Measurements from ENCODE around the gene UBE3C.

DNA sequence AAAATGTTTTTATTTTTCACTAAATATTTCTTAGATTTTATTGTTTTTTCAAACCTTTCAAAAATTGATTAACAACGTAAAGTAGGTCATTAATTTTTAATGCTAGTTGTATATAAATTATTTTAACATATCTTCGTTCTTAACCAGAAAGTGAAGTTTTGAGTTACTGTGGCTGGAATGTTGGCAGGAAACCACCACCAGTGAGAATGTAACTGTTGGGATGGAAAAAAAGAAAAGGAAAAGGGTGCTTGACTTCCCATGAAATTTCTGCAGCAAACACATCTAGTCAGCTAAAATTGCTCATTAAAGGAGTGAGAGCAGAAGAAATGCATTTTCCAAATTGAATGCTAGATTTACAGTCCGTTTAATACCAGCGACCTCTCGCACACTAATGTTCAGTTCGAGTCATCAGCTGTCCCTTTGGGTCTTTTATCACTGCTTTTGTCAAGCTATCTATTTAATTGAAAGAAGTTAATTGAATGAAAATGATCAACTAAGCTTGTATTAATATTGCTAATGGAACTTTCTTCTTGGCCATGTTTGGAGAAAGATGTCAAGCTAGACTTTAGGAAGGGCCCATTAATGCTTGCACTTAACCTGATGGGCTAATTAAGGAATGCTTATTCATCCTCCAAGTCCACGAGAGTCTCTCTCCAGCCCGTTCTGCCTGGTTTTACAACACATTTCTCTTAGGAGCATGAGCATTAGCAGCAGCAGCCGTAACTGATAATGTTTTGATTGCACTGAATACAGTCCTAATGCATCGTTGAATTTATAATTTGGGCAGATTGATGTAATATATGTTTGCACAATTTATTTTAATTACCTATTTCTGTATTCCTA, 70.1 kb downstream of the UBE3C start:
- TF ChIP-seq POLR2A (IDR thresholded peaks at IDR 0.05) (no peak), POLR2AphosphoS5 (IDR thresholded peaks at IDR 0.05) (no peak)
- TF ChIP-seq, protein P1, sequence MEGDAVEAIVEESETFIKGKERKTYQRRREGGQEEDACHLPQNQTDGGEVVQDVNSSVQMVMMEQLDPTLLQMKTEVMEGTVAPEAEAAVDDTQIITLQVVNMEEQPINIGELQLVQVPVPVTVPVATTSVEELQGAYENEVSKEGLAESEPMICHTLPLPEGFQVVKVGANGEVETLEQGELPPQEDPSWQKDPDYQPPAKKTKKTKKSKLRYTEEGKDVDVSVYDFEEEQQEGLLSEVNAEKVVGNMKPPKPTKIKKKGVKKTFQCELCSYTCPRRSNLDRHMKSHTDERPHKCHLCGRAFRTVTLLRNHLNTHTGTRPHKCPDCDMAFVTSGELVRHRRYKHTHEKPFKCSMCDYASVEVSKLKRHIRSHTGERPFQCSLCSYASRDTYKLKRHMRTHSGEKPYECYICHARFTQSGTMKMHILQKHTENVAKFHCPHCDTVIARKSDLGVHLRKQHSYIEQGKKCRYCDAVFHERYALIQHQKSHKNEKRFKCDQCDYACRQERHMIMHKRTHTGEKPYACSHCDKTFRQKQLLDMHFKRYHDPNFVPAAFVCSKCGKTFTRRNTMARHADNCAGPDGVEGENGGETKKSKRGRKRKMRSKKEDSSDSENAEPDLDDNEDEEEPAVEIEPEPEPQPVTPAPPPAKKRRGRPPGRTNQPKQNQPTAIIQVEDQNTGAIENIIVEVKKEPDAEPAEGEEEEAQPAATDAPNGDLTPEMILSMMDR (IDR thresholded peaks at IDR 0.05) = no peak
